Lung (tissue), 12 donors: ENCODE data around the gene TMEM131L. TPM values are rescaled to one million over a fixed set of nuclear protein-coding genes. Genes with fewer than 3 reads are reported as not detected.

ENCODE experiments used
- ATAC-seq: fragments of 200-7000 bp; cut with Tn5 transposase; one replicate; pipeline ENCODE4 v1.9.1; 2020; ENCODE audit warnings: moderate number of reproducible peaks; ENCODE audit not compliant: insufficient read depth, low FRiP score
- DNase-seq, 3 donors: peaks; one replicate each; pipeline ENCODE4 v3.0.0-alpha.2; 2013 to 2017
- H3K27ac ChIP-seq, 2 donors: one replicate each; pipeline ENCODE4 v1.5.1; 2013; ENCODE audit warnings: mild to moderate bottlenecking in 2 of 2, moderate library complexity in 2 of 2, control low read depth in 1 of 2, inconsistent platforms in 1 of 2, low read depth in 1 of 2, low read length in 1 of 2
- H3K27me3 ChIP-seq, 3 donors: one replicate each; pipeline ENCODE4 v1.5.1; 2013; ENCODE audit warnings: low read length in 2 of 3; ENCODE audit not compliant: control insufficient read depth in 3 of 3, insufficient read depth in 3 of 3
- H3K36me3 ChIP-seq, 4 donors: one replicate each; pipeline ENCODE4 v1.5.1; 2013; ENCODE audit warnings: low read length in 4 of 4, mild to moderate bottlenecking in 1 of 4, moderate library complexity in 1 of 4; ENCODE audit not compliant: control insufficient read depth in 4 of 4, insufficient read depth in 4 of 4
- H3K4me1 ChIP-seq, 5 donors: one replicate each; pipeline ENCODE4 v1.5.1; 2013; ENCODE audit warnings: low read length in 5 of 5, mild to moderate bottlenecking in 2 of 5, moderate library complexity in 1 of 5; ENCODE audit not compliant: control insufficient read depth in 5 of 5, insufficient read depth in 5 of 5
- H3K4me3 ChIP-seq: one replicate; pipeline ENCODE4 v1.5.1; 2013; ENCODE audit warnings: mild to moderate bottlenecking, control low read depth, moderate library complexity
- H3K9ac ChIP-seq, 2 donors: one replicate each; pipeline ENCODE4 v1.5.1; 2013; ENCODE audit warnings: low read length in 2 of 2, control low read depth in 1 of 2; ENCODE audit not compliant: insufficient read depth in 1 of 2
- H3K9me3 ChIP-seq, 4 donors: one replicate each; pipeline ENCODE4 v1.5.1; 2013; ENCODE audit warnings: low read length in 3 of 4, mild to moderate bottlenecking in 1 of 4, moderate library complexity in 1 of 4; ENCODE audit not compliant: control insufficient read depth in 4 of 4, insufficient read depth in 3 of 4
- WGBS, 2 donors: extraction: QIAGEN DNeasy Blood & Tissue Kit; methylation state at CpG; one replicate each; pipeline ENCODE4 v1.1.7; 2013; 5-methylcytosine and 5-hydroxymethylcytosine counted together
- polyA plus RNA-seq, 2 donors: library from polyadenylated mRNA; stranded (reverse); fragments of 200-250 nt; gene quantifications; one replicate each; pipeline ENCODE4 v1.2.1, GENCODE V29; 2013
- total RNA-seq, 2 donors: library from RNA; depleted of rRNA in 1 of 2; stranded (reverse); fragments of >200 nt in 1 of 2; gene quantifications; one replicate each; pipeline ENCODE4 v1.2.1, GENCODE V29; 2014 to 2021
- TF ChIP-seq, protein P1 (sequence below): IDR thresholded peaks from 2 replicates; pipeline ENCODE4 v1.5.1; 2012; ENCODE audit warnings: mild to moderate bottlenecking; ENCODE audit errors: control extremely low read depth, extremely low read depth
- donor health status: control.
- donor health status: control.
- donor health status: Bipolar disorder and iron deficiency.
- donor health status: healthy.
- donor health status: DM: yes; HTN: yes; CAD: no.

Gene TMEM131L
- total and polyA plus RNA-seq, 4 donors = 2.9 to 40.6 (median 11.8) TPM

DNA sequence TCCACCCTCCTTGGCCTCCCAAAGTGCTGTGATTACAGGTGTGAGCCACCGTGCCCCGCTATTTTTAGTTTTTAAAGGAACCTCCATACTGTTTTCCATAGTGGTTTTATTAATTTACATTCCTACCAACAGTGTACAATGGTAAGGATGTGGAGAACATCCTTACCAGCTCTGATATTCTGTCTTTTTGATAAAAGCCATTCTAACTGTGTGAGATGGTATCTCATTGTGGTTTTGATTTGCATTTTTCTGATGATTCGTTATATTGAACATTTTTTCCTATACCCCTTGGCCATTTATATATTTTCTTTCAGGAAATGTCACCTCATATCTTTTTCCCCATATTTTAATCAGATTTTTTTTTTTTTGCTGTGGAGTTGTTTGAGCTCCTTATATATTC is 203.7 kb downstream of the TMEM131L start:
- Histone ChIP-seq H3K9ac (no peak overlapping the region), H3K4me3 (no peak overlapping the region), H3K27ac (no peak overlapping the region), H3K27me3 (no peaks in the 10 kb centered on the region), H3K9me3 (no peaks in the 10 kb centered on the region), H3K4me1 (no peaks in the 10 kb centered on the region), H3K36me3 (no peaks in the 10 kb centered on the region)
- ATAC-seq = no peak
- TF ChIP-seq, protein P1, sequence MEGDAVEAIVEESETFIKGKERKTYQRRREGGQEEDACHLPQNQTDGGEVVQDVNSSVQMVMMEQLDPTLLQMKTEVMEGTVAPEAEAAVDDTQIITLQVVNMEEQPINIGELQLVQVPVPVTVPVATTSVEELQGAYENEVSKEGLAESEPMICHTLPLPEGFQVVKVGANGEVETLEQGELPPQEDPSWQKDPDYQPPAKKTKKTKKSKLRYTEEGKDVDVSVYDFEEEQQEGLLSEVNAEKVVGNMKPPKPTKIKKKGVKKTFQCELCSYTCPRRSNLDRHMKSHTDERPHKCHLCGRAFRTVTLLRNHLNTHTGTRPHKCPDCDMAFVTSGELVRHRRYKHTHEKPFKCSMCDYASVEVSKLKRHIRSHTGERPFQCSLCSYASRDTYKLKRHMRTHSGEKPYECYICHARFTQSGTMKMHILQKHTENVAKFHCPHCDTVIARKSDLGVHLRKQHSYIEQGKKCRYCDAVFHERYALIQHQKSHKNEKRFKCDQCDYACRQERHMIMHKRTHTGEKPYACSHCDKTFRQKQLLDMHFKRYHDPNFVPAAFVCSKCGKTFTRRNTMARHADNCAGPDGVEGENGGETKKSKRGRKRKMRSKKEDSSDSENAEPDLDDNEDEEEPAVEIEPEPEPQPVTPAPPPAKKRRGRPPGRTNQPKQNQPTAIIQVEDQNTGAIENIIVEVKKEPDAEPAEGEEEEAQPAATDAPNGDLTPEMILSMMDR = no peak
- DNase-seq = no peak
- WGBS, 2 donors = 47 to 66% methylated on average over 3 of the region's 3 CpGs

- H3K4me3 ChIP-seq = no peak overlapping the region
- no peak for ATAC-seq
- no peaks in the 10 kb centered on the region for H3K36me3 ChIP-seq
- H3K27ac ChIP-seq = no peak overlapping the region
- DNase-seq = no peak
- H3K4me1 ChIP-seq = no peaks in the 10 kb centered on the region
- TF ChIP-seq, protein P1 = no peak
- no peak overlapping the region for H3K9ac ChIP-seq
- WGBS, 2 donors = 91 to 93% methylated on average over 5 of the region's 5 CpGs
- peaks cover 0 to 3% (median 3%) of the 10 kb centered on the region in 4 donors for H3K9me3 ChIP-seq
- no peaks in the 10 kb centered on the region for H3K27me3 ChIP-seq
These were observed 210.3 kb downstream of the TMEM131L start for GRCh38 chr4:153676486-153676885.

GRCh38 chr4:153676984-153677383 is 210.8 kb downstream of the TMEM131L start:
- no peaks in the 10 kb centered on the region for H3K27me3 ChIP-seq
- TF ChIP-seq, protein P1 = no peak
- H3K27ac ChIP-seq = no peak overlapping the region
- 42 to 67% methylated on average over 1 of the region's 1 CpG for WGBS, 2 donors
- H3K36me3 ChIP-seq = no peaks in the 10 kb centered on the region
- peaks cover 0 to 3% (median 3%) of the 10 kb centered on the region in 4 donors for H3K9me3 ChIP-seq
- DNase-seq = no peak
- ATAC-seq = peak; percentile 53
- no peaks in the 10 kb centered on the region for H3K4me1 ChIP-seq
- no peak overlapping the region for H3K9ac ChIP-seq
- no peak overlapping the region for H3K4me3 ChIP-seq

DNA sequence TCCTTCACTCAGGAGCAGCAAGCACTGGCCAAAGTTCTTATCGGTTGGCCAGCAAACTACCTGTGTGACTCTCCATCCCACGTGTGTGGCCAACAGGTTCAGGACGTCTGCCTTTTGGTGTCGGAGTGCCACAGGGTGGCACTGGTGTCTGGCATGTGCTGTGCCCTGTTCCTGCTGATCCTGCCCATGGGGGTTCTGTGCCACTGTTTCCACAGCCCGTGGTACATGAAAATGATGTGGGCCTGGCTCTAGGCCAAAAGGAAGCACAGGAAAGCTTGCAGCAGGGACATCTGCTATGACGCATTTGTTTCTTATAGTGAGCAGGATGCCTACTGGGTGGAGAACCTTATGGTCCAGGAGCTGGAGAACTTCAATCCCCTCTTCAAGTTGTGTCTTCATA is 213.3 kb downstream of the TMEM131L start:
- H3K36me3 ChIP-seq = no peaks in the 10 kb centered on the region
- WGBS, 2 donors = 64 to 73% methylated on average over 6 of the region's 6 CpGs
- H3K9ac ChIP-seq = no peak overlapping the region
- no peak for DNase-seq
- peaks cover 0 to 3% (median 3%) of the 10 kb centered on the region in 4 donors for H3K9me3 ChIP-seq
- TF ChIP-seq, protein P1 = no peak
- H3K4me3 ChIP-seq = no peak overlapping the region
- no peak overlapping the region for H3K27ac ChIP-seq
- ATAC-seq = no peak
- H3K27me3 ChIP-seq = peaks cover 0 to 12% (median 2%) of the 10 kb centered on the region in 3 donors
- H3K4me1 ChIP-seq = peaks cover 0 to 6% (median 0%) of the 10 kb centered on the region in 5 donors
